GM10266 (cell line): ENCODE measurements around the gene CAB39.
A peak's percentile ranks its signal among the peaks of the same experiment; 100 is the strongest.

ENCODE experiments used
- DNase-seq: peaks from one replicate; pipeline ENCODE4 v3.0.0; 2012; ENCODE audit errors: extremely low spot score
- TF ChIP-seq, protein P1 (sequence below): IDR thresholded peaks from 2 replicates; pipeline ENCODE4 v1.5.1; 2012; ENCODE audit warnings: mild to moderate bottlenecking, low read depth; ENCODE audit not compliant: control insufficient read depth, insufficient read depth; ENCODE audit errors: missing control alignments

The CAB39 gene

DNA sequence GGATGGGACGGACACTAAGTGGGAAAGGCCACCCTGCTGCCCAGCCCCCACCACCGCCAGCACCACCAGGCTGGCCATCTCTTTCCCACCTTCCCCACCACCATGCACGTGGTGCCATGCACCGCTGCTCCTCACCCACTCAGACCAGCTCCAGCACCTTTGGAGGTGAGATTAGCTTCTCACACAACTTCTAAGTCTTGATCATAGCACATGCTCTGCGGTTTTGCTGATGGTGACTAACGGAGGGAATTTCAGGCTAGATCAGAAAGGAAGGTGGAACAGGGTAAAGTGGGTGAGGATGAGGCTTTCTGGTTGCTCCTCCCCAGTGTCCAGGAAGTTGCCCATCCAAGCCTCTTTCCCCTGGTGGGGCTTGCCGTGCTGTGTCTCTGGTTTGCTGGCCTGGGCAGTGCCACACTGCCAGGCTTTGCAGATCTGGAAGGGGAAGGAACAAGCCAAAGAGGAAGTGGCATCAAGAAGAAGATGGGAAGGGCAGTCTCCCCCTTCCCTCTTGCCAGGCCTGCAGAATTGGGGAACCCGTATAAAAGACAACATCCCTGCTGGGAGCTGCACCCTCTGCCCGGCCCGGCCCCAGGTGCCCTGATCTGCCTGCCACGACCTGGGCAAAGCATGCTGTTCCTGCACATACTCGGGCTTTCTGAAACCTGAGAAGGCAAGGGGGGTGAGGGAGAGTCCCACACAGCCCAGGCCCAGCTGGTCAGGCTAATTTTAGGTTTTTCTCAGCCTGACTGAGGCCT is 44.3 kb upstream of the CAB39 start:
- TF ChIP-seq, protein P1, sequence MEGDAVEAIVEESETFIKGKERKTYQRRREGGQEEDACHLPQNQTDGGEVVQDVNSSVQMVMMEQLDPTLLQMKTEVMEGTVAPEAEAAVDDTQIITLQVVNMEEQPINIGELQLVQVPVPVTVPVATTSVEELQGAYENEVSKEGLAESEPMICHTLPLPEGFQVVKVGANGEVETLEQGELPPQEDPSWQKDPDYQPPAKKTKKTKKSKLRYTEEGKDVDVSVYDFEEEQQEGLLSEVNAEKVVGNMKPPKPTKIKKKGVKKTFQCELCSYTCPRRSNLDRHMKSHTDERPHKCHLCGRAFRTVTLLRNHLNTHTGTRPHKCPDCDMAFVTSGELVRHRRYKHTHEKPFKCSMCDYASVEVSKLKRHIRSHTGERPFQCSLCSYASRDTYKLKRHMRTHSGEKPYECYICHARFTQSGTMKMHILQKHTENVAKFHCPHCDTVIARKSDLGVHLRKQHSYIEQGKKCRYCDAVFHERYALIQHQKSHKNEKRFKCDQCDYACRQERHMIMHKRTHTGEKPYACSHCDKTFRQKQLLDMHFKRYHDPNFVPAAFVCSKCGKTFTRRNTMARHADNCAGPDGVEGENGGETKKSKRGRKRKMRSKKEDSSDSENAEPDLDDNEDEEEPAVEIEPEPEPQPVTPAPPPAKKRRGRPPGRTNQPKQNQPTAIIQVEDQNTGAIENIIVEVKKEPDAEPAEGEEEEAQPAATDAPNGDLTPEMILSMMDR, result no peak
- peak; percentile 51 for DNase-seq

DNA sequence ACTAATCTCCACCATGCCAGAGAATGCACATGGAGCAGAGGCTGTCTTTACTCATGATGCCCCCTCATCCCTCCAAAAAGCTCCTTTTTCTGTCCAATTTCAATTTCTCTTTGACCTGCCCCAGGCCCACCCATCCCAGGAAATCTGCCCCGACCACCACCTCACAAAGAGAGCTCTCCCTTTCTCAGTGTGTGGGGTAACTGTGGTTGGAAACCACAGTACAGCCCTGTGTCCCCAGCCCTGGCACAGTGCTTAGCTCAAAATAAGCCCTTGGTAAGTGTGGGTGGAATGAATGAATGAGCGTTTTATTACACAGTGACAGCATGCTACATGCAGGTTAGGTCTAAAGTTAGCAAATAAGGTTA is 43.7 kb upstream of the CAB39 start:
- no peak for DNase-seq

DNA sequence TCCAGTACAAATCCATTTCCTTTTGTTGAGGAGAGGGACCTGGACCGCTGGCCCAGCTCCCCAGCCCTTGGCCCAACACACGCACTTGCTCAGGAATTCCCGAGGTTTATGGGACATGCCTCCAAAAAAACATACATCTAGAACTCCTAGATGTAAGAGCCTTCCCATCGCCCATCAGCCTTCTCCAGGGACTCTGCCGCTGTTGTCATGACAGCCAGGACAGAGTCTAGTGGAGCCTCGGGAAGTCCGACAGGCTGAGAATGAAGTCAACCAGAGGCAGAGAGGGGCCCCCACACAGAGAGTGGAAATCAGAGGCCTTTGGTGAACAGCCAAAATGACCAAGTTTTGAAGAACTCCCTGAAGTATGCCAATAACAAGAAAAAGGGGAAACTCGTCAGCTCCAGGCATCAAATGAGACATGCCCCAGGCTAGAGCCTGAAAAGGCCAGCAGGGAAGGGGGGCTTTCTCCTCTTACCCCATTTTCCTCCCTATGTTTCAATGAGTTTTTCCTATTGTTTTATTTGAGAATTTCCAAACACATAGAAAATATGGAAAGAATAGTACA is 43.2 kb upstream of the CAB39 start:
- TF ChIP-seq, protein P1, result no peak
- DNase-seq, result no peak

More for the DNA sequence above, 43.7 kb upstream of the CAB39 start:
- TF ChIP-seq, protein P1, result no peak

DNA sequence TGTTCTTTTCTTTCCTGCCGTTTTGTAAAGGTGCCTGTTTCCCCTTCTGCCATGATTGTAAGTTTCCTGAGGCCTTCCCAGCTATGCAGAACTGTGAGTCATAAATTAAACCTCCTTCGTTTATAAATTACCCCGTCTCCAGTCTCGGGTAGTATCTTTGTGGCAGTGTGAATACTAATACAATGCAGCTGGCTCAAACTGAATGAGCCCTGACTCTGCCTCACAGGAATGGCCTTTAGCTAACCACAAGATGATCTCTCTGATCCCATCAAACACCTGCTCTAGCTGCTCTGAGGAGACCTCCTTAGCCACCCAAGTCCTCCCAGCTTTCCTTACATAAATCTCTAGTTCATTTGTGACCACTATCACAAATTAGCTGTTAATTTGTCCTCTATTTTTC is 41.5 kb upstream of the CAB39 start:
- DNase-seq, result no peak
- TF ChIP-seq, protein P1, result no peak

DNA sequence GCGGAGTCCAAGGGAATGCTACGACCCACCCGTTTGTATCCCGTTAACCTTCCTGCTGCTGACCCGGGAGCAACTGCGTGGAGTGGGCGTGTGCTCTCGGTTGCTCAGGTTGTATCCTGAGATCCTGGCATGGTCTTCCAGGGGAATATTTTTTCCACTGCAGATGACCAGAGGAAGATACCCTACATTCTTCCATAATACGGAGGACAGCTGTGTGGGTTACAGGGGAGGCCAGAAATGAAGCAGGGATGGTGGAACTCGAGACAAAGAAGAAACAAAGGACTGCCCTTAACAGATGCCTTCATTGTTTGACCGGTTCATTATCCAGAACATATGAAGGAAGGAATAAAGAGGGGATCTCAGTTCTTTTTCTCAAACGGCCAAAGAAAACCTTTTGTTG is 39.8 kb upstream of the CAB39 start:
- DNase-seq, result no peak
- TF ChIP-seq, protein P1, result no peak

DNA sequence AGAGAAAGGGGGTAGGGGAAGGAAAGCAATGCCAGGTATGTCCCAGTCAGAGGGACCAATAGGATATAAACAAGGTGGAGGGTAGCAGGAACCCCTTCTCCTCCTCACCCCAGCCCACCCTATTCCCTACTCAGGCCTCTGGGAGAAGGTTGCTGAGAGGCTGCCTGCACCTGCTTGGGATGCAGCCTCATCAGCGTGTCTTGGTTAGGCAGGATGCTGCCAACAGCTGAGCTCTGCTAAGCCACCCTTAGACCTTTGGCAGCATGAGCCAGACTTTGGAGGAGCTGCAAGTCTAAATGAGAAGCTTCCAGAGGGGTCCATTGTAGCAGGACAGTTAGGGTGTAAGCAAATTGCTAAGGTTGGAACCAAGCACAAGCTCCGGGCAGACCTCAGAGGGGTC is 38.2 kb upstream of the CAB39 start:
- TF ChIP-seq, protein P1, result no peak
- no peak for DNase-seq

DNA sequence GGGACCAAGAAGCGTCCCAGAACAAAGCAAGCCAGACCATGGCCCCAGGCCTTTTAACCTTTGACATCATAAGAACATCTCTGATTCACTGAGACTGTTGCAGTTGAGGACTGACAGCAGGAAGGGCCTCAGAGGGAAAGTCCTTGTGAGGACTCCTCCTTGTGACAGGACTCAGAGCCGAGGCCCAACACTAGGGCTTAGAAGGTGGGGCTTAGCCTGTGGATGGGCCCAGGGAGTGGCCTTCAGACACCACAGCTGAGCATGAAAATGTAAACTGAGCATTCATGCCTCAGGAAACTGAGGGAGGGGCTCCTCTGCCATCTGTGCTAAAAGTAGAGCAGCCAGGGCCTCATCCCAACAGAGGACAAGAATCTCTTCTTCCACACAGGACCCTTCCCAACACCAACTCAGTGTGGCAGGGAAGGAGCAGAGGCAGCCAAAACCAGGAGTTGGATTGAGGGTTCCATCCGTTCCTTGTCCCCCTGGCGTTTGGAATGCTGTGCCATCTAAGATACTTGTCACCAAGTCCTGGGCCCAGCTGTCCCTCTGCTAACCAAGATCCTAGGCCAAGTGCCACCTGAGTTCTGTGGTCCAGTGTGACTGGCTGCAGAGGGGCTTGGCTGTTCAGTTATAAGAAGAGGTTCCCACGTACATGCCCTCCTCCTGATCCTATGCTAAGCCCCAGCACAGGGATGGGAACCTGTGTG is 37.5 kb upstream of the CAB39 start:
- TF ChIP-seq, protein P1, result no peak
- no peak for DNase-seq
